H9 (cell line): ENCODE data around the gene ADGRE1. TPM values are rescaled to one million over a fixed set of nuclear protein-coding genes. Genes with fewer than 3 reads are reported as not detected.

ENCODE experiments used
- DNase-seq: peaks from one replicate; pipeline ENCODE4 v3.0.0-alpha.2; 2017
- H2AFZ ChIP-seq: one replicate; pipeline ENCODE4 v1.6.1; 2013; ENCODE audit warnings: mild to moderate bottlenecking, low read length, control low read depth, moderate library complexity
- H2AK5ac ChIP-seq: 2 replicates; pipeline ENCODE4 v1.6.1; 2013; ENCODE audit warnings: low read length, control low read depth, mixed read lengths; ENCODE audit not compliant: insufficient read length
- H2BK120ac ChIP-seq: one replicate; pipeline ENCODE4 v1.6.1; 2013; ENCODE audit warnings: low read depth, mild to moderate bottlenecking, low read length, control low read depth, inconsistent platforms; ENCODE audit not compliant: poor library complexity, severe bottlenecking
- H2BK12ac ChIP-seq: 2 replicates; pipeline ENCODE4 v1.6.1; 2013; ENCODE audit warnings: low read length, control low read depth, mixed read lengths, low read depth; ENCODE audit not compliant: insufficient read length
- H2BK15ac ChIP-seq: 2 replicates; pipeline ENCODE4 v1.6.1; 2013; ENCODE audit warnings: low read depth, low read length, control low read depth
- H2BK20ac ChIP-seq: one replicate; pipeline ENCODE4 v1.6.1; 2013; ENCODE audit warnings: low read depth, mild to moderate bottlenecking, low read length, control low read depth, inconsistent platforms; ENCODE audit not compliant: poor library complexity, severe bottlenecking
- H2BK5ac ChIP-seq: 2 replicates; pipeline ENCODE4 v1.6.1; 2013; ENCODE audit warnings: low read length, control low read depth, mixed read lengths; ENCODE audit not compliant: insufficient read length
- H3K14ac ChIP-seq: 2 replicates; pipeline ENCODE4 v1.6.1; 2013; ENCODE audit warnings: low read length, control low read depth; ENCODE audit not compliant: insufficient read depth
- H3K18ac ChIP-seq: 2 replicates; pipeline ENCODE4 v1.6.1; 2013; ENCODE audit warnings: low read depth, mild to moderate bottlenecking, mixed read lengths, low read length, control low read depth; ENCODE audit not compliant: insufficient read length
- H3K23ac ChIP-seq: 2 replicates; pipeline ENCODE4 v1.6.1; 2013; ENCODE audit warnings: low read length, control low read depth, mixed read lengths, low read depth; ENCODE audit not compliant: insufficient read length
- H3K23me2 ChIP-seq: 2 replicates; pipeline ENCODE4 v1.6.1; 2013; ENCODE audit warnings: low read depth, mild to moderate bottlenecking, mixed read lengths, low read length, control low read depth; ENCODE audit not compliant: insufficient read length, poor library complexity, severe bottlenecking
- H3K27ac ChIP-seq: 2 replicates; pipeline ENCODE4 v1.5.1; 2013; ENCODE audit warnings: low read length, control low read depth, mixed read lengths, low read depth; ENCODE audit not compliant: insufficient read length
- H3K27me3 ChIP-seq: 2 replicates; pipeline ENCODE4 v1.6.1; 2013; ENCODE audit warnings: low read length, control low read depth, inconsistent platforms; ENCODE audit not compliant: insufficient read depth
- H3K4ac ChIP-seq: 2 replicates; pipeline ENCODE4 v1.6.1; 2013; ENCODE audit warnings: low read depth, mild to moderate bottlenecking, control low read depth, inconsistent platforms, low read length, moderate library complexity
- H3K4me1 ChIP-seq: 2 replicates; pipeline ENCODE4 v1.6.1; 2013; ENCODE audit warnings: low read length, control low read depth, inconsistent platforms; ENCODE audit not compliant: insufficient read depth
- H3K4me2 ChIP-seq: 2 replicates; pipeline ENCODE4 v1.6.1; 2013; ENCODE audit warnings: low read length, control low read depth, mixed read lengths; ENCODE audit not compliant: insufficient read length, insufficient read depth
- H3K56ac ChIP-seq: 2 replicates; pipeline ENCODE4 v1.6.1; 2013; ENCODE audit warnings: low read depth, mild to moderate bottlenecking, mixed read lengths, low read length, control low read depth; ENCODE audit not compliant: insufficient read length
- H3K79me1 ChIP-seq: 2 replicates; pipeline ENCODE4 v1.6.1; 2013; ENCODE audit warnings: low read depth, mild to moderate bottlenecking, moderate library complexity, low read length, control low read depth, inconsistent platforms; ENCODE audit not compliant: insufficient read depth, poor library complexity, severe bottlenecking
- H3K79me2 ChIP-seq: 2 replicates; pipeline ENCODE4 v1.6.1; 2013; ENCODE audit warnings: low read length, control low read depth, inconsistent platforms; ENCODE audit not compliant: insufficient read depth
- H3K9ac ChIP-seq: 2 replicates; pipeline ENCODE4 v1.6.1; 2013; ENCODE audit warnings: low read length, control low read depth, mixed read lengths; ENCODE audit not compliant: insufficient read length; ENCODE audit errors: extremely low read depth
- H3K9me3 ChIP-seq: one replicate; pipeline ENCODE4 v1.6.1; 2013; ENCODE audit warnings: low read depth, low read length, inconsistent platforms; ENCODE audit not compliant: control insufficient read depth
- H3T11ph ChIP-seq: one replicate; pipeline ENCODE4 v1.6.1; 2013; ENCODE audit warnings: mild to moderate bottlenecking, low read length, control low read depth, inconsistent platforms
- H4K20me1 ChIP-seq: one replicate; pipeline ENCODE4 v1.6.1; 2013; ENCODE audit not compliant: control insufficient read depth, insufficient read length, insufficient read depth
- H4K5ac ChIP-seq: 2 replicates; pipeline ENCODE4 v1.6.1; 2013; ENCODE audit warnings: low read depth, mild to moderate bottlenecking, mixed read lengths, low read length, control low read depth; ENCODE audit not compliant: insufficient read length
- H4K8ac ChIP-seq: replicated peaks from 2 replicates; pipeline ENCODE4 v1.6.1; 2013; ENCODE audit warnings: low read length, control low read depth, mixed read lengths, low read depth; ENCODE audit not compliant: insufficient read length
- H4K91ac ChIP-seq: 2 replicates; pipeline ENCODE4 v1.6.1; 2013; ENCODE audit warnings: low read depth, mild to moderate bottlenecking, moderate library complexity, mixed read lengths, low read length, control low read depth; ENCODE audit not compliant: insufficient read length
- H3K27ac Mint-ChIP-seq, 3 experiments: 2 replicates in 2 of 3; 3 replicates in 1 of 3; pipeline ENCODE4 v1.8.0; 2020 to 2021; ENCODE audit warnings: mixed read lengths in 3 of 3, mild to moderate bottlenecking in 1 of 3, moderate library complexity in 1 of 3
- H3K27me3 Mint-ChIP-seq: 2 replicates; pipeline ENCODE4 v1.8.0; 2021; ENCODE audit warnings: low read depth, mild to moderate bottlenecking, moderate library complexity, mixed read lengths
- H3K36me3 Mint-ChIP-seq, 3 experiments: 2 replicates in 2 of 3; 3 replicates in 1 of 3; pipeline ENCODE4 v1.8.0; 2020 to 2021; ENCODE audit warnings: low read depth in 3 of 3, mixed read lengths in 3 of 3; ENCODE audit not compliant: insufficient read depth in 1 of 3
- H3K4me1 Mint-ChIP-seq, 2 experiments: 2 replicates each; pipeline ENCODE4 v1.8.0; 2020; ENCODE audit warnings: mixed read lengths in 2 of 2
- H3K4me3 Mint-ChIP-seq, 2 experiments: 2 replicates in 1 of 2; 3 replicates in 1 of 2; pipeline ENCODE4 v1.8.0; 2020 to 2021; ENCODE audit warnings: mild to moderate bottlenecking in 2 of 2, mixed read lengths in 2 of 2, moderate library complexity in 1 of 2
- H3K9me3 Mint-ChIP-seq, 2 experiments: 2 replicates in 1 of 2; 3 replicates in 1 of 2; pipeline ENCODE4 v1.8.0; 2020; ENCODE audit warnings: mild to moderate bottlenecking in 2 of 2, mixed read lengths in 2 of 2, moderate library complexity in 1 of 2
- CTCF ChIP-seq: fragments of 200-600 bp; sonication (generic); conservative IDR thresholded peaks from 3 replicates; pipeline ENCODE4 v1.8.0; 2021; ENCODE audit warnings: antibody characterized with exemption, mild to moderate bottlenecking
- WGBS: extraction: QIAGEN DNeasy Blood & Tissue Kit; methylation state at CpG from one replicate; pipeline ENCODE4 v1.1.7; 2013; ENCODE audit warnings: missing lambda C conversion rate, low lambda C conversion rate, mixed read lengths; ENCODE audit not compliant: insufficient read length; ENCODE audit errors: extremely low coverage; 5-methylcytosine and 5-hydroxymethylcytosine counted together
- total RNA-seq: library from RNA; stranded (reverse); gene quantifications from 2 replicates; pipeline ENCODE4 v1.2.1, GENCODE V29; 2021

ADGRE1 gene
- total RNA-seq, 1 experiment from 2014 or later: not detected

GRCh38 chr19:6947745-6948144, 60.4 kb downstream of the ADGRE1 start:
- Histone ChIP-seq H3K18ac (no peak overlapping the region), H2BK12ac (no peak overlapping the region), H3K56ac (no peak overlapping the region), H4K91ac (no peak overlapping the region), H3K4me1 (no peaks in the 10 kb centered on the region), H3K14ac (no peak overlapping the region), H2BK120ac (no peak overlapping the region), H2AK5ac (no peak overlapping the region), H2BK5ac (no peak overlapping the region), H3K23me2 (no peaks in the 10 kb centered on the region), H2BK15ac (no peak overlapping the region), H3K9me3 (peaks cover 23% of the 10 kb centered on the region), H3K79me1 (no peaks in the 10 kb centered on the region), H2AFZ (no peak overlapping the region), H3K27ac (no peak overlapping the region), H4K20me1 (no peaks in the 10 kb centered on the region), H3K27me3 (no peaks in the 10 kb centered on the region), H3K79me2 (no peaks in the 10 kb centered on the region), H4K8ac (no peak overlapping the region), H2BK20ac (no peak overlapping the region), H3K9ac (no peak overlapping the region), H3K4me2 (no peak overlapping the region), H3K23ac (no peak overlapping the region), H4K5ac (no peak overlapping the region), H3T11ph (no peak overlapping the region), H3K4ac (no peak overlapping the region)
- TF ChIP-seq CTCF: no peak
- no peak overlapping the region for H3K4me3 Mint-ChIP-seq
- no peaks in the 10 kb centered on the region for H3K4me1 Mint-ChIP-seq
- DNase-seq: no peak
- H3K36me3 Mint-ChIP-seq: peaks cover 0 to 22% (median 1%) of the 10 kb centered on the region in 3 experiments; a peak in 4 of 7 replicates
- peaks cover 67 to 74% of the 10 kb centered on the region in 2 experiments for H3K9me3 Mint-ChIP-seq
- no peaks in the 10 kb centered on the region for H3K27me3 Mint-ChIP-seq
- no peak overlapping the region for H3K27ac Mint-ChIP-seq
- WGBS: no CpG with 5 or more reads among the region's 5 CpGs
